H1 (cell line): ENCODE results near the gene INIP. TPM values are rescaled to one million over a fixed set of nuclear protein-coding genes. Genes with fewer than 3 reads are reported as not detected.

Experiments used
- BRCA1 ChIP-seq: IDR thresholded peaks from 2 replicates; pipeline ENCODE4 v1.6.1; 2012; ENCODE audit warnings: low read depth, low read length, improper control_type of control experiment
- MAFK ChIP-seq: IDR thresholded peaks from 2 replicates; pipeline ENCODE4 v1.6.1; 2012; ENCODE audit warnings: low read depth, mild to moderate bottlenecking, improper control_type of control experiment, low read length
- NRF1 ChIP-seq: IDR thresholded peaks from 2 replicates; pipeline ENCODE4 v1.6.1; 2011; ENCODE audit warnings: mild to moderate bottlenecking, low read depth, low read length, improper control_type of control experiment
- POLR2AphosphoS5 ChIP-seq: IDR thresholded peaks from 2 replicates; pipeline ENCODE4 v1.6.1; 2011; ENCODE audit warnings: low read depth, low read length
- RXRA ChIP-seq: IDR thresholded peaks from 2 replicates; pipeline ENCODE4 v1.6.1; 2011; ENCODE audit warnings: low read depth, mild to moderate bottlenecking, low read length, moderate library complexity; ENCODE audit not compliant: insufficient read depth
- SAP30 ChIP-seq: fragments of 300-600 bp; sonication (generic); IDR thresholded peaks from 2 replicates; pipeline ENCODE4 v1.7.1; 2012; ENCODE audit warnings: low read length, moderate library complexity, mild to moderate bottlenecking, inconsistent platforms; ENCODE audit not compliant: insufficient read depth, insufficient replicate concordance
- SP1 ChIP-seq: IDR thresholded peaks from 2 replicates; pipeline ENCODE4 v1.6.1; 2011; ENCODE audit warnings: low read depth, low read length
- SRF ChIP-seq: IDR thresholded peaks from 2 replicates; pipeline ENCODE4 v1.6.1; 2011; ENCODE audit warnings: mild to moderate bottlenecking, low read depth, low read length, moderate library complexity
- TBP ChIP-seq: IDR thresholded peaks from 2 replicates; pipeline ENCODE4 v1.6.1; 2011; ENCODE audit warnings: low read depth, low read length, improper control_type of control experiment
- polyA plus RNA-seq, 7 experiments: library from polyadenylated mRNA; depleted of rRNA in 3 of 7; stranded (reverse) in 5 of 7; unstranded in 2 of 7; fragments of >200 nt in 5 of 7; fragments of 200-250 nt in 2 of 7; gene quantifications; 1 replicate in 5 of 7; 2 replicates in 1 of 7; 4 replicates in 1 of 7; pipeline versions ENCODE4 v1.2.1 to v1.2.3, GENCODE V29; 2011 to 2013; ENCODE audit warnings: missing spikeins in 2 of 7, mixed read lengths in 2 of 7
- total RNA-seq: library from RNA; stranded (reverse); fragmentation: NEBNext Ultra II Directional; extraction: Animal tissue kit (Norgen Biotek cat#: 25700); gene quantifications from 2 replicates; pipeline ENCODE4 v1.2.1, GENCODE V29; 2021
- TF ChIP-seq, protein P1 (sequence below): fragments of 300-600 bp; sonication (generic); IDR thresholded peaks from 2 replicates; pipeline ENCODE4 v1.7.1; 2012; ENCODE audit warnings: low read length, moderate library complexity, mild to moderate bottlenecking, inconsistent platforms; ENCODE audit not compliant: insufficient replicate concordance
- TF ChIP-seq, protein P2 (sequence below): IDR thresholded peaks from 2 replicates; pipeline ENCODE4 v1.6.1; 2012; ENCODE audit warnings: low read length, inconsistent platforms

INIP gene
- total and polyA plus RNA-seq, 2 of the 8 experiments (the other 6 are each of a cell fraction or from before 2014, with no cell fraction given), result 10.7 to 18.3 TPM

GRCh38 chr9:112719696-112720095 is 1.8 kb upstream of the INIP start (continued):
- TF ChIP-seq, protein P1, sequence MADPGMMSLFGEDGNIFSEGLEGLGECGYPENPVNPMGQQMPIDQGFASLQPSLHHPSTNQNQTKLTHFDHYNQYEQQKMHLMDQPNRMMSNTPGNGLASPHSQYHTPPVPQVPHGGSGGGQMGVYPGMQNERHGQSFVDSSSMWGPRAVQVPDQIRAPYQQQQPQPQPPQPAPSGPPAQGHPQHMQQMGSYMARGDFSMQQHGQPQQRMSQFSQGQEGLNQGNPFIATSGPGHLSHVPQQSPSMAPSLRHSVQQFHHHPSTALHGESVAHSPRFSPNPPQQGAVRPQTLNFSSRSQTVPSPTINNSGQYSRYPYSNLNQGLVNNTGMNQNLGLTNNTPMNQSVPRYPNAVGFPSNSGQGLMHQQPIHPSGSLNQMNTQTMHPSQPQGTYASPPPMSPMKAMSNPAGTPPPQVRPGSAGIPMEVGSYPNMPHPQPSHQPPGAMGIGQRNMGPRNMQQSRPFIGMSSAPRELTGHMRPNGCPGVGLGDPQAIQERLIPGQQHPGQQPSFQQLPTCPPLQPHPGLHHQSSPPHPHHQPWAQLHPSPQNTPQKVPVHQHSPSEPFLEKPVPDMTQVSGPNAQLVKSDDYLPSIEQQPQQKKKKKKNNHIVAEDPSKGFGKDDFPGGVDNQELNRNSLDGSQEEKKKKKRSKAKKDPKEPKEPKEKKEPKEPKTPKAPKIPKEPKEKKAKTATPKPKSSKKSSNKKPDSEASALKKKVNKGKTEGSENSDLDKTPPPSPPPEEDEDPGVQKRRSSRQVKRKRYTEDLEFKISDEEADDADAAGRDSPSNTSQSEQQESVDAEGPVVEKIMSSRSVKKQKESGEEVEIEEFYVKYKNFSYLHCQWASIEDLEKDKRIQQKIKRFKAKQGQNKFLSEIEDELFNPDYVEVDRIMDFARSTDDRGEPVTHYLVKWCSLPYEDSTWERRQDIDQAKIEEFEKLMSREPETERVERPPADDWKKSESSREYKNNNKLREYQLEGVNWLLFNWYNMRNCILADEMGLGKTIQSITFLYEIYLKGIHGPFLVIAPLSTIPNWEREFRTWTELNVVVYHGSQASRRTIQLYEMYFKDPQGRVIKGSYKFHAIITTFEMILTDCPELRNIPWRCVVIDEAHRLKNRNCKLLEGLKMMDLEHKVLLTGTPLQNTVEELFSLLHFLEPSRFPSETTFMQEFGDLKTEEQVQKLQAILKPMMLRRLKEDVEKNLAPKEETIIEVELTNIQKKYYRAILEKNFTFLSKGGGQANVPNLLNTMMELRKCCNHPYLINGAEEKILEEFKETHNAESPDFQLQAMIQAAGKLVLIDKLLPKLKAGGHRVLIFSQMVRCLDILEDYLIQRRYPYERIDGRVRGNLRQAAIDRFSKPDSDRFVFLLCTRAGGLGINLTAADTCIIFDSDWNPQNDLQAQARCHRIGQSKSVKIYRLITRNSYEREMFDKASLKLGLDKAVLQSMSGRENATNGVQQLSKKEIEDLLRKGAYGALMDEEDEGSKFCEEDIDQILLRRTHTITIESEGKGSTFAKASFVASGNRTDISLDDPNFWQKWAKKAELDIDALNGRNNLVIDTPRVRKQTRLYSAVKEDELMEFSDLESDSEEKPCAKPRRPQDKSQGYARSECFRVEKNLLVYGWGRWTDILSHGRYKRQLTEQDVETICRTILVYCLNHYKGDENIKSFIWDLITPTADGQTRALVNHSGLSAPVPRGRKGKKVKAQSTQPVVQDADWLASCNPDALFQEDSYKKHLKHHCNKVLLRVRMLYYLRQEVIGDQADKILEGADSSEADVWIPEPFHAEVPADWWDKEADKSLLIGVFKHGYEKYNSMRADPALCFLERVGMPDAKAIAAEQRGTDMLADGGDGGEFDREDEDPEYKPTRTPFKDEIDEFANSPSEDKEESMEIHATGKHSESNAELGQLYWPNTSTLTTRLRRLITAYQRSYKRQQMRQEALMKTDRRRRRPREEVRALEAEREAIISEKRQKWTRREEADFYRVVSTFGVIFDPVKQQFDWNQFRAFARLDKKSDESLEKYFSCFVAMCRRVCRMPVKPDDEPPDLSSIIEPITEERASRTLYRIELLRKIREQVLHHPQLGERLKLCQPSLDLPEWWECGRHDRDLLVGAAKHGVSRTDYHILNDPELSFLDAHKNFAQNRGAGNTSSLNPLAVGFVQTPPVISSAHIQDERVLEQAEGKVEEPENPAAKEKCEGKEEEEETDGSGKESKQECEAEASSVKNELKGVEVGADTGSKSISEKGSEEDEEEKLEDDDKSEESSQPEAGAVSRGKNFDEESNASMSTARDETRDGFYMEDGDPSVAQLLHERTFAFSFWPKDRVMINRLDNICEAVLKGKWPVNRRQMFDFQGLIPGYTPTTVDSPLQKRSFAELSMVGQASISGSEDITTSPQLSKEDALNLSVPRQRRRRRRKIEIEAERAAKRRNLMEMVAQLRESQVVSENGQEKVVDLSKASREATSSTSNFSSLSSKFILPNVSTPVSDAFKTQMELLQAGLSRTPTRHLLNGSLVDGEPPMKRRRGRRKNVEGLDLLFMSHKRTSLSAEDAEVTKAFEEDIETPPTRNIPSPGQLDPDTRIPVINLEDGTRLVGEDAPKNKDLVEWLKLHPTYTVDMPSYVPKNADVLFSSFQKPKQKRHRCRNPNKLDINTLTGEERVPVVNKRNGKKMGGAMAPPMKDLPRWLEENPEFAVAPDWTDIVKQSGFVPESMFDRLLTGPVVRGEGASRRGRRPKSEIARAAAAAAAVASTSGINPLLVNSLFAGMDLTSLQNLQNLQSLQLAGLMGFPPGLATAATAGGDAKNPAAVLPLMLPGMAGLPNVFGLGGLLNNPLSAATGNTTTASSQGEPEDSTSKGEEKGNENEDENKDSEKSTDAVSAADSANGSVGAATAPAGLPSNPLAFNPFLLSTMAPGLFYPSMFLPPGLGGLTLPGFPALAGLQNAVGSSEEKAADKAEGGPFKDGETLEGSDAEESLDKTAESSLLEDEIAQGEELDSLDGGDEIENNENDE, result no peak
- no peak for TF ChIP-seq NRF1
- TF ChIP-seq POLR2AphosphoS5, result no peak
- TF ChIP-seq SRF, result no peak
- no peak for TF ChIP-seq RXRA
- no peak for TF ChIP-seq SP1
- TF ChIP-seq, protein P2, sequence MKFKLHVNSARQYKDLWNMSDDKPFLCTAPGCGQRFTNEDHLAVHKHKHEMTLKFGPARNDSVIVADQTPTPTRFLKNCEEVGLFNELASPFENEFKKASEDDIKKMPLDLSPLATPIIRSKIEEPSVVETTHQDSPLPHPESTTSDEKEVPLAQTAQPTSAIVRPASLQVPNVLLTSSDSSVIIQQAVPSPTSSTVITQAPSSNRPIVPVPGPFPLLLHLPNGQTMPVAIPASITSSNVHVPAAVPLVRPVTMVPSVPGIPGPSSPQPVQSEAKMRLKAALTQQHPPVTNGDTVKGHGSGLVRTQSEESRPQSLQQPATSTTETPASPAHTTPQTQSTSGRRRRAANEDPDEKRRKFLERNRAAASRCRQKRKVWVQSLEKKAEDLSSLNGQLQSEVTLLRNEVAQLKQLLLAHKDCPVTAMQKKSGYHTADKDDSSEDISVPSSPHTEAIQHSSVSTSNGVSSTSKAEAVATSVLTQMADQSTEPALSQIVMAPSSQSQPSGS, result no peak
- no peak for TF ChIP-seq BRCA1
- no peak for TF ChIP-seq SAP30
- no peak for TF ChIP-seq TBP
- no peak for TF ChIP-seq MAFK
